Activated T-cell treated with anti-CD3 and anti-CD28 coated beads, Interleukin-2, amount 50 U/mL, for 4 hours (primary cell): Measurements from ENCODE around the gene PTPDC1. TPM values are rescaled to one million over a fixed set of nuclear protein-coding genes. Genes with fewer than 3 reads are reported as not detected.
"Not testable (repeated sequence)": the region's sequence is repeated elsewhere in the genome, so short reads cannot be mapped to it uniquely, and the experiment has no call there.

ENCODE experiments used
- ATAC-seq, 2 donors: fragments of 200-7000 bp; cut with Tn5 transposase; one replicate each; pipeline ENCODE4 v1.10.0; 2021
- DNase-seq: peaks from one replicate; pipeline ENCODE4 v3.0.0-alpha.2; 2020
- H3K27me3 Mint-ChIP-seq: one replicate; pipeline ENCODE4 v1.8.0; 2021; ENCODE audit warnings: low read depth, mixed read lengths
- H3K36me3 Mint-ChIP-seq: one replicate; pipeline ENCODE4 v1.8.0; 2022; ENCODE audit warnings: mixed read lengths; ENCODE audit not compliant: insufficient read depth
- H3K4me1 Mint-ChIP-seq: one replicate; pipeline ENCODE4 v1.8.0; 2021; ENCODE audit warnings: low read depth, mixed read lengths
- H3K4me3 Mint-ChIP-seq: one replicate; pipeline ENCODE4 v1.8.0; 2021; ENCODE audit warnings: mild to moderate bottlenecking, moderate library complexity, mixed read lengths
- H3K9me3 Mint-ChIP-seq: one replicate; pipeline ENCODE4 v1.8.0; 2021; ENCODE audit warnings: mixed read lengths
- total RNA-seq, 3 donors: library from RNA; stranded (reverse); gene quantifications; one replicate each; pipeline ENCODE4 v1.2.1, GENCODE V29; 2021

Gene PTPDC1
- total RNA-seq, 3 donors from 2014 or later: 4.5 to 5.9 (median 4.5) TPM

- Mint-ChIP-seq H3K27me3 (no peaks in the 10 kb centered on the region), H3K4me3 (no peak overlapping the region), H3K4me1 (no peaks in the 10 kb centered on the region), H3K36me3 (peaks cover 14% of the 10 kb centered on the region), H3K9me3 (no peaks in the 10 kb centered on the region)
- ATAC-seq (no peak), DNase-seq (no peak)
Measured at GRCh38 chr9:94081435-94081834, 2.8 kb upstream of the PTPDC1 start.

- DNase-seq: no peak
Measured at GRCh38 chr9:94081864-94082463, 2.3 kb upstream of the PTPDC1 start.

GRCh38 chr9:94082553-94082952, 1.7 kb upstream of the PTPDC1 start:
- Mint-ChIP-seq H3K4me1 (no peaks in the 10 kb centered on the region), H3K27me3 (no peaks in the 10 kb centered on the region), H3K36me3 (peaks cover 12% of the 10 kb centered on the region), H3K4me3 (no peak overlapping the region), H3K9me3 (no peaks in the 10 kb centered on the region)
- DNase-seq (no peak), ATAC-seq (no peak)

More at GRCh38 chr9:94081864-94082463, 2.3 kb upstream of the PTPDC1 start:
- no peaks in the 10 kb centered on the region for H3K27me3 Mint-ChIP-seq
- no peak for ATAC-seq
- no peak overlapping the region for H3K4me3 Mint-ChIP-seq
- no peaks in the 10 kb centered on the region for H3K9me3 Mint-ChIP-seq
- no peaks in the 10 kb centered on the region for H3K4me1 Mint-ChIP-seq
- H3K36me3 Mint-ChIP-seq: peaks cover 12% of the 10 kb centered on the region

GRCh38 chr9:94082956-94083355, 1.3 kb upstream of the PTPDC1 start:
- no peak for ATAC-seq
- Mint-ChIP-seq H3K4me3 (no peak overlapping the region), H3K27me3 (no peaks in the 10 kb centered on the region), H3K36me3 (peaks cover 12% of the 10 kb centered on the region), H3K9me3 (no peaks in the 10 kb centered on the region), H3K4me1 (no peaks in the 10 kb centered on the region)
- no peak for DNase-seq

- Mint-ChIP-seq H3K27me3 (no peaks in the 10 kb centered on the region), H3K9me3 (no peaks in the 10 kb centered on the region), H3K36me3 (peaks cover 12% of the 10 kb centered on the region), H3K4me3 (no peak overlapping the region), H3K4me1 (no peaks in the 10 kb centered on the region)
- no peak for DNase-seq
- no peak for ATAC-seq
Measured at GRCh38 chr9:94083384-94083783, 880 bp upstream of the PTPDC1 start.

- no peak for DNase-seq
- no peak for ATAC-seq
- H3K36me3 Mint-ChIP-seq: peaks cover 4% of the 10 kb centered on the region
- no peaks in the 10 kb centered on the region for H3K9me3 Mint-ChIP-seq
- no peaks in the 10 kb centered on the region for H3K4me1 Mint-ChIP-seq
- H3K4me3 Mint-ChIP-seq: no peak overlapping the region
- H3K27me3 Mint-ChIP-seq: no peaks in the 10 kb centered on the region
Measured at GRCh38 chr9:94085062-94085639, 887 bp downstream of the PTPDC1 start.

- no peak for ATAC-seq
- no peak overlapping the region for H3K4me3 Mint-ChIP-seq
Measured at GRCh38 chr9:94086486-94087345, 2.5 kb downstream of the PTPDC1 start.

GRCh38 chr9:94094219-94095145, 10.2 kb downstream of the PTPDC1 start:
- not testable (repeated sequence) for H3K4me3 Mint-ChIP-seq, DNase-seq, H3K36me3 Mint-ChIP-seq, H3K9me3 Mint-ChIP-seq, H3K4me1 Mint-ChIP-seq, H3K27me3 Mint-ChIP-seq, ATAC-seq

More at GRCh38 chr9:94086486-94087345, 2.5 kb downstream of the PTPDC1 start:
- H3K9me3 Mint-ChIP-seq: no peaks in the 10 kb centered on the region
- H3K4me1 Mint-ChIP-seq: no peaks in the 10 kb centered on the region
- no peaks in the 10 kb centered on the region for H3K36me3 Mint-ChIP-seq
- H3K27me3 Mint-ChIP-seq: no peaks in the 10 kb centered on the region
- DNase-seq: no peak

GRCh38 chr9:94096819-94097577, 12.7 kb downstream of the PTPDC1 start:
- Mint-ChIP-seq H3K9me3 (no peaks in the 10 kb centered on the region), H3K36me3 (peaks cover 7% of the 10 kb centered on the region), H3K27me3 (no peaks in the 10 kb centered on the region), H3K4me3 (no peak overlapping the region), H3K4me1 (no peaks in the 10 kb centered on the region)
- DNase-seq (no peak), ATAC-seq (no peak)

GRCh38 chr9:94097788-94098414, 13.6 kb downstream of the PTPDC1 start:
- no peaks in the 10 kb centered on the region for H3K9me3 Mint-ChIP-seq

GRCh38 chr9:94100152-94100879, 16.1 kb downstream of the PTPDC1 start:
- DNase-seq (no peak), ATAC-seq (no peak)
- Mint-ChIP-seq H3K4me3 (no peak overlapping the region), H3K9me3 (no peaks in the 10 kb centered on the region), H3K4me1 (no peaks in the 10 kb centered on the region), H3K27me3 (no peaks in the 10 kb centered on the region), H3K36me3 (peaks cover 8% of the 10 kb centered on the region)

More at GRCh38 chr9:94097788-94098414, 13.6 kb downstream of the PTPDC1 start:
- Mint-ChIP-seq H3K4me1 (no peaks in the 10 kb centered on the region), H3K4me3 (no peak overlapping the region), H3K36me3 (peaks cover 7% of the 10 kb centered on the region), H3K27me3 (no peaks in the 10 kb centered on the region)
- ATAC-seq: no peak
- no peak for DNase-seq

GRCh38 chr9:94101162-94101853, 17.0 kb downstream of the PTPDC1 start:
- no peaks in the 10 kb centered on the region for H3K27me3 Mint-ChIP-seq
- DNase-seq (no peak), ATAC-seq (no peak)
- H3K9me3 Mint-ChIP-seq: no peaks in the 10 kb centered on the region
- H3K36me3 Mint-ChIP-seq: peaks cover 8% of the 10 kb centered on the region
- no peak overlapping the region for H3K4me3 Mint-ChIP-seq
- H3K4me1 Mint-ChIP-seq: no peaks in the 10 kb centered on the region
